CD4-positive, alpha-beta memory T cell (primary cell): ENCODE measurements around the gene GH2. TPM values are rescaled to one million over a fixed set of nuclear protein-coding genes. Genes with fewer than 3 reads are reported as not detected.

ENCODE experiments used
- CTCF ChIA-PET: fragments of 350-600 bp; sonication (Branson Sonifier 250); formaldehyde crosslinking; loops from one replicate; lab custom pipeline; 2021; ENCODE audit warnings: inconsistent platforms; ENCODE audit not compliant: partially characterized antibody; lab: Charles Lee
- POLR2A ChIA-PET: fragments of 350-600 bp; sonication (Branson Sonifier 250); formaldehyde crosslinking; loops from one replicate; lab custom pipeline; 2021; ENCODE audit not compliant: partially characterized antibody; lab: Charles Lee
- DNase-seq, 5 donors: peaks; one replicate each; pipeline versions ENCODE4 v3.0.0 to v3.0.0-alpha.2; 2020 to 2022; ENCODE audit warnings: mixed read lengths in 1 of 5
- H3K27ac ChIP-seq: one replicate; pipeline ENCODE4 v1.7.0; 2013; ENCODE audit warnings: low read depth, low read length
- H3K27me3 ChIP-seq: 2 replicates; pipeline ENCODE4 v1.7.0; 2013; ENCODE audit warnings: mild to moderate bottlenecking, low read length, moderate library complexity; ENCODE audit not compliant: insufficient read depth
- H3K36me3 ChIP-seq: 2 replicates; pipeline ENCODE4 v1.7.0; 2013; ENCODE audit warnings: mild to moderate bottlenecking, low read length, moderate library complexity; ENCODE audit not compliant: insufficient read depth
- H3K4me1 ChIP-seq: 2 replicates; pipeline ENCODE4 v1.7.0; 2013; ENCODE audit warnings: mild to moderate bottlenecking, low read length, moderate library complexity; ENCODE audit not compliant: insufficient read depth
- H3K4me3 ChIP-seq, 2 donors: one replicate each; pipeline ENCODE4 v1.7.0; 2013; ENCODE audit warnings: low read length in 2 of 2, mild to moderate bottlenecking in 1 of 2
- H3K9me3 ChIP-seq, 2 donors: one replicate each; pipeline ENCODE4 v1.7.0; 2013; ENCODE audit warnings: low read length in 2 of 2, control low read depth in 1 of 2; ENCODE audit not compliant: control insufficient read depth in 1 of 2
- H3K27ac Mint-ChIP-seq, 7 donors: one replicate each; pipeline ENCODE4 v1.8.0; 2020 to 2021; ENCODE audit warnings: mixed read lengths in 7 of 7, mild to moderate bottlenecking in 6 of 7, inconsistent platforms in 3 of 7, moderate library complexity in 3 of 7
- H3K27me3 Mint-ChIP-seq, 2 donors: one replicate each; pipeline ENCODE4 v1.8.0; 2020 to 2021; ENCODE audit warnings: mixed read lengths in 2 of 2
- H3K36me3 Mint-ChIP-seq, 2 donors: one replicate each; pipeline ENCODE4 v1.8.0; 2020 to 2021; ENCODE audit warnings: mixed read lengths in 2 of 2, inconsistent platforms in 1 of 2, mild to moderate bottlenecking in 1 of 2
- H3K4me1 Mint-ChIP-seq, 4 donors: one replicate each; pipeline ENCODE4 v1.8.0; 2020 to 2021; ENCODE audit warnings: mixed read lengths in 4 of 4, mild to moderate bottlenecking in 1 of 4
- H3K4me3 Mint-ChIP-seq, 8 donors: one replicate each; pipeline ENCODE4 v1.8.0; 2020 to 2021; ENCODE audit warnings: mixed read lengths in 8 of 8, mild to moderate bottlenecking in 7 of 8, moderate library complexity in 6 of 8, inconsistent platforms in 3 of 8
- H3K9me3 Mint-ChIP-seq, 8 donors: one replicate each; pipeline ENCODE4 v1.8.0; 2020 to 2021; ENCODE audit warnings: mixed read lengths in 8 of 8, mild to moderate bottlenecking in 5 of 8, inconsistent platforms in 3 of 8, moderate library complexity in 1 of 8
- intact Hi-C: fragments of 100-400 bp; cut with micrococcal nuclease; formaldehyde crosslinking; loops from one replicate; pipeline ENCODE4 v1.15.1; 2023
- polyA plus RNA-seq, 2 donors: library from polyadenylated mRNA; unstranded; fragments of 300-500 nt; fragmentation: Illumina TruSeq; gene quantifications; one replicate each; pipeline ENCODE4 v1.2.3, GENCODE V29; 2021
- total RNA-seq, 2 experiments: library from RNA; stranded (reverse); gene quantifications; one replicate each; pipeline ENCODE4 v1.2.3, GENCODE V29; 2021

GH2 gene
- not detected for total RNA-seq
- polyA plus RNA-seq, result not detected

- Mint-ChIP-seq H3K9me3 (no peaks in the 10 kb centered on the region), H3K27ac (peak within 1 kb of the TSS in 2 of 7 donors; percentile 48 to 53), H3K27me3 (peaks cover 0 to 3% of the 10 kb centered on the region in 2 donors), H3K36me3 (no peaks in the 10 kb centered on the region), H3K4me3 (peak within 1 kb of the TSS in 1 of 8 donors; percentile 0), H3K4me1 (peaks cover 0 to 3% (median 0%) of the 10 kb centered on the region in 4 donors)
- POLR2A ChIA-PET, result no interaction called here
- H3K27me3 ChIP-seq, result no peaks in the 10 kb centered on the region
- intact Hi-C loops, result no loop called here
- no peaks in the 10 kb centered on the region for H3K4me1 ChIP-seq
- H3K9me3 ChIP-seq, result no peaks in the 10 kb centered on the region
- no peaks in the 10 kb centered on the region for H3K36me3 ChIP-seq
- peak; percentile 51 to 64 (median 56) for DNase-seq
- CTCF ChIA-PET, result interaction anchor here (0.6 to 1.8 kb wide), 10 partner anchors 8 to 513 kb away, joined by 3 to 7 read pairs (median 4); no protein-coding TSS in a partner anchor
- no peak within 1 kb of the TSS for H3K27ac ChIP-seq
- H3K4me3 ChIP-seq, result no peak within 1 kb of the TSS
These were observed at the start of gene GH2 for GRCh38 chr17:63881935-63882601. Gene GH2 (minus strand): TSS chr17:63881944. CDS start chr17:63881801, 143 bp downstream.

- no peaks in the 10 kb centered on the region for H3K9me3 Mint-ChIP-seq
- ChIA-PET POLR2A (interaction anchor here (1.2 to 4.2 kb wide), 11 partner anchors 11 to 215 kb away, joined by 3 to 34 read pairs (median 9); partner anchors contain the start of genes ERN1, GH1 and ICAM2), CTCF (interaction anchor here (0.9 to 5.9 kb wide), 13 partner anchors 12 to 203 kb away, joined by 3 to 56 read pairs (median 4); partner anchors contain the start of genes GH1 and ICAM2)
- no peaks in the 10 kb centered on the region for H3K9me3 ChIP-seq
- DNase-seq, result peak; percentile 43 to 66 (median 49)
- no peaks in the 10 kb centered on the region for H3K27me3 Mint-ChIP-seq
- H3K4me3 ChIP-seq, result peak overlapping the region; percentile 48 to 51
- H3K36me3 ChIP-seq, result peaks cover 20% of the 10 kb centered on the region
- H3K27ac ChIP-seq, result peak overlapping the region; percentile 71
- peaks cover 0 to 10% of the 10 kb centered on the region in 2 donors for H3K36me3 Mint-ChIP-seq
- H3K27me3 ChIP-seq, result no peaks in the 10 kb centered on the region
- peak overlapping the region; percentile 48 to 96 (median 94) for H3K27ac Mint-ChIP-seq
- peaks cover 25% of the 10 kb centered on the region for H3K4me1 ChIP-seq
- intact Hi-C loops, result no loop called here
- peaks cover 7 to 32% (median 22%) of the 10 kb centered on the region in 4 donors for H3K4me1 Mint-ChIP-seq
- peak overlapping the region; percentile 92 to 98 (median 94) for H3K4me3 Mint-ChIP-seq
These were observed 49.3 kb upstream of the GH2 start for GRCh38 chr17:63930951-63931575.

GRCh38 chr17:63929860-63930766 lies 48.4 kb upstream of the GH2 start:
- no peaks in the 10 kb centered on the region for H3K27me3 ChIP-seq
- peaks cover 7 to 32% (median 22%) of the 10 kb centered on the region in 4 donors for H3K4me1 Mint-ChIP-seq
- H3K27ac ChIP-seq, result peak overlapping the region; percentile 71
- H3K4me3 ChIP-seq, result no peak overlapping the region
- no peak for DNase-seq
- H3K36me3 ChIP-seq, result peaks cover 20% of the 10 kb centered on the region
- H3K27me3 Mint-ChIP-seq, result no peaks in the 10 kb centered on the region
- peaks cover 25% of the 10 kb centered on the region for H3K4me1 ChIP-seq
- peak overlapping the region in 4 of 7 donors; percentile 78 to 96 (median 90) for H3K27ac Mint-ChIP-seq
- H3K9me3 Mint-ChIP-seq, result no peaks in the 10 kb centered on the region
- ChIA-PET POLR2A (interaction anchor here (1.0 to 4.2 kb wide), 11 partner anchors 8 to 216 kb away, joined by 3 to 34 read pairs (median 6); partner anchors contain the start of genes ERN1, GH1 and ICAM2), CTCF (interaction anchor here (0.9 to 5.9 kb wide), 12 partner anchors 11 to 203 kb away, joined by 3 to 56 read pairs (median 5); partner anchors contain the start of gene GH1)
- no peaks in the 10 kb centered on the region for H3K9me3 ChIP-seq
- intact Hi-C loops, result no loop called here
- H3K36me3 Mint-ChIP-seq, result peaks cover 0 to 10% of the 10 kb centered on the region in 2 donors
- peak overlapping the region in 7 of 8 donors; percentile 92 to 98 (median 94) for H3K4me3 Mint-ChIP-seq

- ChIA-PET POLR2A (interaction anchor here (1.0 to 4.2 kb wide), 6 partner anchors 9 to 217 kb away, joined by 3 to 34 read pairs (median 5); partner anchors contain the start of gene ICAM2), CTCF (interaction anchor here (0.9 to 5.9 kb wide), 7 partner anchors 10 to 204 kb away, joined by 3 to 56 read pairs (median 6); partner anchors contain the start of gene GH1)
- Histone ChIP-seq H3K4me1 (peaks cover 25% of the 10 kb centered on the region), H3K27me3 (no peaks in the 10 kb centered on the region), H3K36me3 (peaks cover 20% of the 10 kb centered on the region), H3K27ac (no peak overlapping the region), H3K9me3 (no peaks in the 10 kb centered on the region), H3K4me3 (no peak overlapping the region)
- no peak for DNase-seq
- Mint-ChIP-seq H3K27me3 (no peaks in the 10 kb centered on the region), H3K4me1 (peaks cover 7 to 32% (median 22%) of the 10 kb centered on the region in 4 donors), H3K9me3 (no peaks in the 10 kb centered on the region), H3K36me3 (peaks cover 0 to 10% of the 10 kb centered on the region in 2 donors), H3K27ac (peak overlapping the region in 3 of 7 donors; percentile 3 to 31 (median 4)), H3K4me3 (peak overlapping the region in 3 of 8 donors; percentile 10 to 56 (median 33))
- intact Hi-C loops, result no loop called here
These were observed 47.4 kb upstream of the GH2 start for GRCh38 chr17:63928966-63929695.

GRCh38 chr17:63928172-63928666 lies 46.5 kb upstream of the GH2 start:
- H3K4me1 ChIP-seq, result peaks cover 25% of the 10 kb centered on the region
- peaks cover 7 to 28% (median 21%) of the 10 kb centered on the region in 4 donors for H3K4me1 Mint-ChIP-seq

More at GRCh38 chr17:63928172-63928666, 46.5 kb upstream of the GH2 start:
- no peak overlapping the region for H3K27ac ChIP-seq
- peaks cover 20% of the 10 kb centered on the region for H3K36me3 ChIP-seq
- Mint-ChIP-seq H3K36me3 (peaks cover 0 to 10% of the 10 kb centered on the region in 2 donors), H3K9me3 (no peaks in the 10 kb centered on the region), H3K27ac (peak overlapping the region in 1 of 7 donors; percentile 30), H3K27me3 (no peaks in the 10 kb centered on the region), H3K4me3 (no peak overlapping the region)
- intact Hi-C loops, result no loop called here
- ChIA-PET POLR2A (interaction anchor here (1.0 to 1.3 kb wide), 2 partner anchors 202 to 217 kb away, joined by 3 to 7 read pairs; partner anchors contain the start of gene ERN1), CTCF (interaction anchor here (2.5 to 5.9 kb wide), 3 partner anchors 9 to 203 kb away, joined by 6 to 56 read pairs (median 12); partner anchors contain the start of gene GH1)
- DNase-seq, result no peak
- H3K4me3 ChIP-seq, result no peak overlapping the region
- no peaks in the 10 kb centered on the region for H3K27me3 ChIP-seq
- no peaks in the 10 kb centered on the region for H3K9me3 ChIP-seq
